Astrocyte of the cerebellum (primary cell): ENCODE results near the gene CPSF3.

Experiments used
- DNase-seq: peaks from one replicate; pipeline ENCODE4 v3.0.0-alpha.2; 2011; ENCODE audit warnings: low read depth
- H3K4me3 ChIP-seq: 2 replicates; pipeline ENCODE4 v1.5.1; 2011; ENCODE audit warnings: mild to moderate bottlenecking, low read depth, low read length, moderate library complexity
- CTCF ChIP-seq: IDR thresholded peaks from 2 replicates; pipeline ENCODE4 v1.5.1; 2012; ENCODE audit warnings: low read length, low read depth, moderate library complexity, mild to moderate bottlenecking; ENCODE audit errors: missing control alignments
- in situ Hi-C: cut with HindIII; loops from 2 replicates; pipeline ENCODE4 v1.10.0; 2017; ENCODE audit warnings: low sequenced_read_pairs

CPSF3 gene

DNA sequence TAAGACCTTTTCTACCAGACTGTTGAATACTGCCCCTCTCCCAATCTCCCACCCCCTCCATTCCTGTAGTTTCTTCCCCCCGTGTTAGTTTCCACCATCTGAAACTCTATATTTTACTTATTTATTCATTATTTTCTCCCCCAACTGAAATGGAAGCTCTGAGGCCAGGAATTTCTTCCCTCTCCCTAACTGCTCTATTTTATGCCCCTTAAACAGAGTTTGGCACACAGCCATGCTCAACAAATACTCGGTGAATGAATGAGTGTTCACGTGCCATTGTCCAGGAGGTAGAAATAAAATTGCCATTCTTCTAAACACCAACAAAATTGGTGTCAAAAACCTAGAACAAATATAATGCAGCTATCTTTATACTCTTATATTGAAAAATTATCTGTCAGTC, 5.7 kb upstream of the CPSF3 start:
- TF ChIP-seq CTCF: no peak
- H3K4me3 ChIP-seq: no peak overlapping the region
- in situ Hi-C loops: no loop called here
- no peak for DNase-seq

GRCh38 chr2:9418746-9419145, 4.7 kb upstream of the CPSF3 start:
- in situ Hi-C loops: no loop called here
- no peak overlapping the region for H3K4me3 ChIP-seq
- TF ChIP-seq CTCF: no peak
- DNase-seq: no peak

- DNase-seq: no peak
- in situ Hi-C loops: no loop called here
- no peak for TF ChIP-seq CTCF
These were observed 3.9 kb upstream of the CPSF3 start for GRCh38 chr2:9419541-9419940.

DNA sequence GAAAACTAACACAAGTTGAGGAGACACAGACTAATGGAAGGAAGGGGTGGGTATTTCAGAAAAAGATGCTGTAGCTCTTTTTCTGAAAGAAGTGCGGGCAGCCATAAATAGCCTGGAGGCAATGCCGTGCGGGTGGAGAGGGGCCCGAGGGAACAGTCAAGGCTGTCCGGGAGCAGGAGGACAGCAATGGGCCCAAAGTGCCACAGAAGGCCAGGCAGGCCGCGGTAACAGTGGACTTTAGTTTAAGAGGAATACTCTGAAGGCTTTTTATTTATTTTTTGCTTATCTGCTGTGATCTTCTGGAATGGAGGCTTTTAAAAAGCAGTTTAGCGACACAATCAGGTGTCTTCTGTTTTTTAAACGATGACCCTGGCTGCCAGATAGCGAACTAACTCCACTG, 3.0 kb upstream of the CPSF3 start:
- H3K4me3 ChIP-seq: no peak overlapping the region
- TF ChIP-seq CTCF: no peak
- DNase-seq: no peak
- in situ Hi-C loops: no loop called here

More at GRCh38 chr2:9419541-9419940, 3.9 kb upstream of the CPSF3 start:
- no peak overlapping the region for H3K4me3 ChIP-seq

DNA sequence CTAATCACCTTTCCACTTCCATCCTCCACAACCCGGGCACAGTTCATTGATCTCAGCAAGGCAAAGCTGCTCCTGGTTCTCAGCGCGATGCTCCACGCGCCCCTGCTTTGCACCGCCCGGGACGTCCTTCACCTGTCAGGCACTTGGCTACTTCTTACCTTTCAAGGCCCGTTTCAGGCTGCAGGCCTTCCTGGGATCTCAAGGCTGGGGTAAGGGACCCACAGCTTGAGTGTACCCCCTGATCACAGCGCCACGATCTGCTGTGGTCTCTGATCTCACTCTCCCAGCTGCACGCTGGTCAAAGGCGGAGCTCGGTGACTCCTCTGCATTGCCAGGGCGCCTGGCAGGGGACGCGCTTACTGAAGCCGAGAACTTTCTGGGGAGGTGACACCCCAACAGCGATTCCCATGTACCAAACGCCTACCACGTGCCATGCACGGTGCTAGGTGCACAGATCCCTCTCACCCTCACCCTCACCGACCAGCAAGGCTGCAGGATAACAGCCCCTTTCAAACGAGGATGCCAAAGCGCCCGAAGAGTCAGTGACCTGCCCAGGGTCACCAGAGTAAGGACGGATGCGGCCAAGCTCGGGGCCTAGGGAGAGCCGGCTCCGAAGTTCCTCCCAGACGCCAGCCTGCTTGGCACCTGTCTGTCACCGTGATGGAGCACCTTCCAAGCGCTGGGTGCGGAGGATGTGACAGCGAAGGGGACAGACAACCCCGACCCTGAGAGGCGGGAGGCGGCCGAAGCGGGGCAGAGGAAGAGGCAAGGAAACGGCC, 944 bp upstream of the CPSF3 start:
- DNase-seq: no peak
- TF ChIP-seq CTCF: peak; percentile 2
- H3K4me3 ChIP-seq: peak overlapping the region; percentile 98
- in situ Hi-C loops: no loop called here

DNA sequence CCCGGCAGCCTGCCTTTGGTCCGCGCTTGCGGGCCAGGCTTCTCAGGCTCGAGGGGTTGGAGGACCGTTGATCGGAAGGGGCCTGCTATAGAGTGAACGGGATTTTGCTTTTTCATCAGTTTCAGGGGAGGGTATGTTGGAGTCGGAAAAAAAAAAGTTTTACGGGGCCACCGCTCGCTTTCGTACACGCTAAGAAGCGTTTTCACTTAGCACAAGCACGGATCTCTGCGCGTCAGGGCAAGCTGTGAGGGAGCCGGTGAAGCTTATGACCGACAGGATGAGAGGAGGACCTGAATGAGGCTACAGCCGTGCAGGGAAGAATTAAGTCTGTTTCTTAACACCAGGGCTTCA, 443 bp downstream of the CPSF3 start:
- TF ChIP-seq CTCF: no peak
- no peak for DNase-seq
- in situ Hi-C loops: no loop called here
- peak overlapping the region; percentile 98 for H3K4me3 ChIP-seq
